Activated CD8-positive, alpha-beta T cell treated with anti-CD3 and anti-CD28 coated beads, Interleukin-2, amount 10 ng/mL, durations not matched to agents 7 days and 5 days (primary cell): ENCODE results near the gene SLC39A11. TPM values are rescaled to one million over a fixed set of nuclear protein-coding genes. Genes with fewer than 3 reads are reported as not detected.

ENCODE experiments used
- ATAC-seq: fragments of 150-1000 bp; cut with Tn5 transposase; one replicate; pipeline ENCODE4 v1.10.0; 2021; ENCODE audit warnings: moderate library complexity
- CTCF ChIA-PET: fragments of 350-600 bp; sonication (Branson Sonifier 250); formaldehyde crosslinking; loops from one replicate; lab custom pipeline; 2021; ENCODE audit warnings: antibody characterized with exemption; lab: Charles Lee
- POLR2A ChIA-PET: fragments of 350-600 bp; sonication (Branson Sonifier 250); formaldehyde crosslinking; loops from one replicate; lab custom pipeline; 2021; ENCODE audit warnings: antibody characterized with exemption; lab: Charles Lee
- DNase-seq: peaks from one replicate; pipeline ENCODE4 v3.0.0-alpha.2; 2020
- H3K27ac Mint-ChIP-seq: one replicate; pipeline ENCODE4 v1.8.0; 2021; ENCODE audit warnings: mild to moderate bottlenecking, mixed read lengths
- H3K27me3 Mint-ChIP-seq: one replicate; pipeline ENCODE4 v1.8.0; 2021; ENCODE audit warnings: low read depth, mixed read lengths
- H3K36me3 Mint-ChIP-seq: one replicate; pipeline ENCODE4 v1.8.0; 2021; ENCODE audit warnings: low read depth, mixed read lengths
- H3K4me1 Mint-ChIP-seq: one replicate; pipeline ENCODE4 v1.8.0; 2021; ENCODE audit warnings: low read depth, mixed read lengths
- H3K4me3 Mint-ChIP-seq: one replicate; pipeline ENCODE4 v1.8.0; 2021; ENCODE audit warnings: mild to moderate bottlenecking, mixed read lengths
- H3K9me3 Mint-ChIP-seq: one replicate; pipeline ENCODE4 v1.8.0; 2022; ENCODE audit warnings: mixed read lengths; ENCODE audit not compliant: insufficient read depth
- total RNA-seq, 2 experiments: library from RNA; stranded (reverse); gene quantifications; one replicate each; pipeline ENCODE4 v1.2.3, GENCODE V29; 2021

SLC39A11 gene
- total RNA-seq, 2 experiments from 2014 or later, result 20.2 to 20.5 TPM

DNA sequence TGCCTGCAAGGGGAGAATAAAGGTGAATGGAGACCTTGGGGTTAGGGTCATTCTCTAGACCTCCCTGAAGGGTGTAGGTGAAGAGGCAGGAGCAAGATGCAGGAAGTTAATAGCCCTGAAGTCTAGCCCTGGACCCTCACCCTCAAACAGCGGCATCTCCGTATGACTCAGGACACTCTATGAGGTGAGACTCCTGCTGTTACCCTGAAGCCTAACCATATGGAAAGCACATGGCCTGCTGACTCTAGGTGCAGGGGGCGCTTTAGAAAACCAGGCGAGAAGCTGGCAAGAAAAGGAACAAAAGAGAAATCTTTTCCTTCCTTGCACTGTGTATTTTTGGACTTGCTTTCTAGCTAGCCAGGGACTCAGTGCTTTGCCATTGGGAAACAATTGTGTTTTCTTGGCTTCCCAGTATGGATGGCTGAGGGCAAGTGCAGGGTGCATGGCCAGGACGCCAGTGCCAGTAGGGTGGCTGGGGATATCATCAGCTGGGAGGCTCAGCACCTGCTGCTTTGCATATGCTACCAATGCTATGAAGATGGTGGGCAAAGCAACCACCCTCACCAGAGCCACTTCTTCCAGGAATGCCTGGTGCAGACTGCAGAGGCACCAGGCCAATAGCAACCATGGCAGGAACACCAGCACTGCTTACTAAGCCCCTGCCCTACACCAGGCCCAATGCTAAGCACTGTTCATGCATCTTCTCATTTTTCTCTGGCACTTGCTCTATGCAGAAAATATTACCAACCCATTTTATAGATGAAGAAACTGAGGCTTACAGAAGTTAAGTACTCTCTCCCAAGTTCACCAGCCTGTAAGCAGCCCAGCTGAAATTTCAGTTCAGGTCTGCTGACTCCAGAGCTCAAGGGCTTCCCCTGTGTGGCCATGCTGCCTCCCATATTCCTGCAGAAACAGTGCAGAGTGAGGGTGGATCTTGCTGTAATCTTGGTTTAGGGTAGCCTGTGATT is 425.1 kb downstream of the SLC39A11 start:
- ATAC-seq (no peak), DNase-seq (no peak)
- ChIA-PET CTCF (interaction anchor here (1.0 to 1.4 kb wide), 2 partner anchors 7 to 60 kb away, joined by 3 to 5 read pairs; no protein-coding TSS in a partner anchor), POLR2A (no interaction called here)
- Mint-ChIP-seq H3K27me3 (no peaks in the 10 kb centered on the region), H3K4me1 (no peaks in the 10 kb centered on the region), H3K9me3 (no peaks in the 10 kb centered on the region), H3K4me3 (no peak overlapping the region), H3K27ac (no peak overlapping the region), H3K36me3 (no peaks in the 10 kb centered on the region)

DNA sequence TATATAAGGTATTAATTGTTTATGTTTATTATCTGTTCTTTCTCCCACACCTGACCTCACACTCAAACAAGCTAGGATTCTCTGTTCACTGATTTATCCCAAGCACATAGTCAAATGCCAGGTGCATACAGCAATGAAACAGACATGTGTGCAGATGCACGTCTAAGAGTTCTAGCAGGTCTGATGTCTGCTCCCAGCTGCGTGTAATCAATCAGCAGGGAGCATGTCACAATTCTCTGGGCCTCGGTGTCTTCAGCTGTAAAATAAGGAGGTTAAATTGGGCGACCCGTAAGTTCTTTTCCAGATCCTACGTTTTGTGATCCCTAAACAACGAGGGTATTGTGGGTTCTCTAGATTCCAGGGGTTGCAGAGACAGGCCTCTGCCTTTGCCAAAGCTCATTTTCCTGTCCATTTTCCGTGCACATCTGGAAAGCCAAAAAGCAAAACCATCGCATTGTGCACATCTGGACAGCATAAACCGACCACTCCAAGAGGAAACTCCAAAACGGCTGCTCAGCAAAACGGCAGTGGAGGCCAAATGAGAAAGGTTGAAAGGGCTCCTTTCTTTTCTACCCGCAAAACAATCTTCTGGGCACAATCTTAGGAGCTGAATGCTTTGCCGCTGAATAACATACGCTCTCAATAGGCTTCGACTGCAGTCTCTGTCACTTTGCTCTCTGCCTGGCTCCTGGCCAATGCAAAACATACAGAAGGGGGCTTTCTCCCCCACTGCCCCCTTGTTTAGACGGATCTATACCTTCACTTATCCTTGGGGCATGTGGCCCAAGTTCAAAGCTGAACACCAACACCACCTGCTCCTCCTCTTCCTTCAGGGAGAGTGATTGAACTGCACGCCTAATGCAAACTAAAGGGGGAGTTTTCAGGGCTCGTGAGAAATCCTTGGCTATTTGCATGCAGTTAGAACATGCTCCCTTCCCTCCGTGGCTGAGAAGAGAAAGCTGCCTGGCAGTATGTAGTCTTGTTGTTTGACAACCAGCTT is 426.3 kb downstream of the SLC39A11 start:
- H3K9me3 Mint-ChIP-seq, result no peaks in the 10 kb centered on the region
- CTCF ChIA-PET, result no interaction called here

DNA sequence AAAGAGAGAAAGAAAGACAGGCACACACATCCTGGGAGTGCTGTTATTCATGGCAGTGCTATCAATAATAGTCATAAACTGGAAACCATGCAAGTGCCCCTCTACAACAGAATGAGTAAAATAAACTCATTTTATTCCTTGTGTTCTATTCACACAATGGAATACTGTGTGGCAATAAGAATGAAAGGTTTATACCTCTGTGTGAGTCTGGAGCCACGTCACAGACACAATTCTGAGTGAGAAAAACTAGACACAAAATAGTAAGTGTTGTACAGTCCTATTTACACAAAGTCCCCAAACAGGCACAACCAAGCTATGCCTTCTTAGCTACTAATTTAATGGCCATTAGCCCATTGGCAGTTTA is 429.7 kb downstream of the SLC39A11 start:
- H3K4me3 Mint-ChIP-seq, result no peak overlapping the region
- ChIA-PET CTCF (no interaction called here), POLR2A (no interaction called here)
- no peaks in the 10 kb centered on the region for H3K36me3 Mint-ChIP-seq
- H3K27me3 Mint-ChIP-seq, result no peaks in the 10 kb centered on the region
- ATAC-seq (no peak), DNase-seq (no peak)
- H3K27ac Mint-ChIP-seq, result no peak overlapping the region
- no peaks in the 10 kb centered on the region for H3K4me1 Mint-ChIP-seq
- H3K9me3 Mint-ChIP-seq, result no peaks in the 10 kb centered on the region

More for the DNA sequence above, 426.3 kb downstream of the SLC39A11 start:
- Mint-ChIP-seq H3K27me3 (no peaks in the 10 kb centered on the region), H3K4me3 (no peak overlapping the region), H3K4me1 (no peaks in the 10 kb centered on the region), H3K36me3 (no peaks in the 10 kb centered on the region), H3K27ac (no peak overlapping the region)
- POLR2A ChIA-PET, result no interaction called here
- DNase-seq (no peak), ATAC-seq (no peak)

DNA sequence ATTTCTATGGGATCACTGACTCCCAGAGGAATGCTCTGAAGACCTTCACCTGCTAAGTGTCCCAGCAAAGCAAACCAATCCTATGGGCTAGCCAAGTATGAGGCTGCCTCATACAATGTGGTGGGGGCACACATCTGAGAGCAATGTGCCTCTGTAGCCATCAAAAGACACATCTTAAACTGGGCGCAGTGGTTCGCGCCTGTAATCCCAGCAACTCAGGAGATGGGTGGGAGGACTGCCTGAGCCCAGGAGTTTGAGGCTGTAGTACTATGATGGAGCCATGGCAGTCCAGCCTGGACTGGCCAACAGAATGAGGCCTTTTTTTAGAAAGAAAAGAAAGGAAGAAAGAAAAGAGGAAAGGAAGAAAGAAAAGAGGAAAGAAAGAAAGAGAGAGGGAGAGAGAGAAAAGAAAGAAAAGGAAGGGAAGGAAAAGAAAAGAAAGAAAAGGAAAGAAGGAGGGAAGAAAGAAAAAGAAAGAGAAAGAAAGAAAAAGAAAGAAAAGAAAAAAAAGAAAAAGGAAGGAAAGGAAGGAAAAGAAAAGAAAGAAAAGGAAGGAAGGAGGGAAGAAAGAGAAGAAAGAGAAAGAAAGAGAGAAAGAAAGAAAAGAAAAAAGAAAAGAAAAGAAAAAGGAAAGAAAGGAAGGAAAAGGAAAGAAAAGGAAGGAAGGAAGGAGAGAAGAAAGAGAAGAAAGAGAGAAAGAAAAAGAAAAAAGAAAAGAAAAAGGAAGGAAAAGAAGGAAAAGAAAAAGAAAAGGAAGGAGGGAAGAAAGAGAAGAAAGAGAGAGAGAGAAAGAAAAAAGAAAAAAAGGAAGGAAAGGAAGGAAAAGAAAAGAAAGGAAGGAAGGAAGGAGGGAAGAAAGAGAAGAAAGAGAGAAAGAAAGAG is 430.3 kb downstream of the SLC39A11 start:
- POLR2A ChIA-PET, result no interaction called here
- Mint-ChIP-seq H3K4me3 (no peak overlapping the region), H3K27ac (no peak overlapping the region), H3K27me3 (no peaks in the 10 kb centered on the region), H3K36me3 (no peaks in the 10 kb centered on the region), H3K9me3 (no peaks in the 10 kb centered on the region), H3K4me1 (no peaks in the 10 kb centered on the region)
- CTCF ChIA-PET, result no interaction called here
- DNase-seq, result no peak
- no peak for ATAC-seq

DNA sequence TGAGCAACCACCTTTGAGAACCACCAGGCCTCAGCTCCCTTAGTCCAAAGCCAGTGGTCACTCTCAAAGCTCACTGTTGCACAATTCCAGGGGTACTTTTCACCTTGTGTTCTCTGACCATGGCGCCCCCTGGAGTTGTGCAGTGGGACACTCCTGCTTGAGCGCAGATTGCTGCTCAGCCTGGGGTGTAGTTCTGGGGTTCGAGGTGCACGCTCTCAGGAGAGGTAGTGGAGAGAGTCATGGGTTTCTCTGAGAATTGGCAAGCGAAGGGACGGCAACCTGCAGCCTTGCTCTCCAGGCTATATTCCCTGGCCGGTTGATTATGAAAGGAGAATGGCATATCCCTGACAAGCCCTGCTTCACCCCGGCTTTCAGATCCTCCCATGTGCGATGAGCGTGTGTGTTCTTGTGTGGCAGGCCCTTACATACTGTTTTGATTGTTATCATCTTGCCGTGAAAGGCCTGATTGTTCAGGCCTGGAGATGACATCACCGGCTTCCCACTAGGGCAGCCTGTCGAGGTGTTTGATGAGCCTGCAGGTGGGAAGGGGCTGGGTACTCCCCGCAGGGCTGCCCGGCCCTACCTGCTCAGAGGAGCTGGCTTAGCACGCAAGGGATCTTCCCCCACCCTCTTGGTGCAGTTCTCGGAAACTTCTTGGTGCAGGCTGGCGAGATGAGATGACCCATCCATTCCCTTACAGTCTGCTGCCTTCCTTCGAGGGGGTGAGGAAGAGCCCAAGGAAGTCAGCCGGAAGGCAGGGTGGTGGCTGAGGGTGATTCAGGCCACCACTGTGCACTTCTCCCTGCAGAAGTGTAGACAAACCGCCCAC is 431.2 kb downstream of the SLC39A11 start:
- no peaks in the 10 kb centered on the region for H3K27me3 Mint-ChIP-seq
- POLR2A ChIA-PET, result no interaction called here
- no peak overlapping the region for H3K4me3 Mint-ChIP-seq
- DNase-seq (no peak), ATAC-seq (no peak)
- CTCF ChIA-PET, result interaction anchor here (0.8 to 1.3 kb wide), 2 partner anchors 66 to 69 kb away, joined by 3 read pairs; no protein-coding TSS in a partner anchor
- H3K9me3 Mint-ChIP-seq, result no peaks in the 10 kb centered on the region
- H3K4me1 Mint-ChIP-seq, result no peaks in the 10 kb centered on the region
- H3K27ac Mint-ChIP-seq, result no peak overlapping the region
- no peaks in the 10 kb centered on the region for H3K36me3 Mint-ChIP-seq

DNA sequence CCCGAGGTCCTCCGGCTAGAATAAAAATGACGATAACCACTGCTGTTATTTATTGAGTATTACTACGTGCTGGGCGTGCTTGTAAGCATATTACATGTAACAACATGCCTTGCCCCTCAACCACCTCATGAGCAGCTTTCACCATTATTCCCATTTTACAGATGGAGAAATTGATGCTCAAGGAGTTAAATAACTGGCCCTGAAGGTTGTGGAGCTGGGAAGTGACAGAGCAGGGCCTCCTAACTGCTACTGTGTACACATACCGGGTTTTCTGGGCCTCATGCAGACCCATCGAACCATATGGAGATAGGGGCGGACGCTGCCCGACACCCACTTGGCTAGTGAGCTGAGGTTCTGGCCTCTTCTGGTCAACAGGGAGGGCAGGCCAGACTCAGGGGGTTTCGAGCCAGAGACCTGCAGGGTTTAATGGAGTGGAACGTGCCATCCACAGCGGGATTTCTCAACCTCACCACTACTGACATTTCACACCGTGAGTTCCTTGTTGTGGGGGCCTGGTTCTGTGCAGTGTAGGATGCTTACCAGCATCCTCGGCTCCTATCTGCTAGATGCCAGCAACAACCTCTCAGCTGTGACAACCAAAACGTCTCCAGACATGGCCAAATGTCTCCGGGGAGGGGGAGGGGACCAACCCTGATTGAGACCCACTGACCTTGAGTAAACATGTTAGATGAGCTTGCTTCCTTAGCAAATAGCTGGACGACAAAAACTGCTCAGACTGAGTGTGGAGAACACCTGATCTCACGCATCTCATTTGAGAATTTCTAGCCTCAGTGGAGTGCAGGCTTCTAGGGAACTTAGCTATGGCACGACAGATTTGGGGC is 432.0 kb downstream of the SLC39A11 start:
- ATAC-seq (no peak), DNase-seq (no peak)
- POLR2A ChIA-PET, result no interaction called here
- Mint-ChIP-seq H3K4me3 (no peak overlapping the region), H3K4me1 (no peaks in the 10 kb centered on the region), H3K36me3 (no peaks in the 10 kb centered on the region), H3K27me3 (no peaks in the 10 kb centered on the region), H3K27ac (no peak overlapping the region), H3K9me3 (no peaks in the 10 kb centered on the region)
- CTCF ChIA-PET, result interaction anchor here (0.8 to 1.3 kb wide), 3 partner anchors 8 to 68 kb away, joined by 3 read pairs; no protein-coding TSS in a partner anchor

DNA sequence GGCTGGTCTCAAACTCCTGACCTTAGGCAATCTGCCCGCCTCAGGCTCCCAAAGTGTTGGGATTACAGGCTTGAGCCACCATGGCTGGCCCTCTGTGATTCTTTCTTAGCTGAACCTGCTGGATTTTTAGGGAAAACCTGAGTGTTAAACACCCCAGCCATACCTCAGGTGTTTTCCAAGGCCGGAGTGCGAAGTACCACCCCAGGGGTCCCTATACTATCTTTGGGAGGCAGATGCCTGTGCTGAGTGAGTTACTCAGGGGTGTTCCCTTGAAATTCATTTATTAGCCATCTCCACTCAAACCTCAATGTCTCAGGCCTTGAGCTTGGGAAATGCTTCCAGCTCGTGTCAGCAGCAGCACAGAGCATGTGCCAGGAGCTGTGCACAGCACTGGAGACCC is 432.7 kb downstream of the SLC39A11 start:
- no peak overlapping the region for H3K27ac Mint-ChIP-seq

DNA sequence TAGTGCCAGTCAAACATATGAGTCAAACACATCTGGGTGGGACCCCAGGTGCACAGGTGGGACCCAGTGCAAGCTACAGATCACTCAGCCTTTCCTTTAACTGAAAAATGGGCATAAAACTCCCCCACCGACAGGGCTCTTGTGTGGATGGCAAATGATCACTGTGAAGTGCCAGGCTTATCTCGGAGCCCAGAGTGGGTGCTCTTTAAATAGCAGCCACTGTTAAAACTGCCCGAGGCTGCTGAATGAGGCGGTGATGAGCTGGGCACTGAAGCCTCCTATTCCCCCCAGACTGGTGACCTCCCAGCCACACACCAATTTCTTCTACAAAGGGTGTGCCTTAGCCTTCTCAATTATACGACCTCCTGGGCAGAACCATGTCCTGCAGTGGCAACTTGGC is 433.8 kb downstream of the SLC39A11 start:
- Mint-ChIP-seq H3K36me3 (no peaks in the 10 kb centered on the region), H3K4me3 (no peak overlapping the region), H3K27me3 (no peaks in the 10 kb centered on the region), H3K4me1 (no peaks in the 10 kb centered on the region), H3K9me3 (no peaks in the 10 kb centered on the region), H3K27ac (no peak overlapping the region)
- POLR2A ChIA-PET, result no interaction called here
- DNase-seq (no peak), ATAC-seq (no peak)
- CTCF ChIA-PET, result no interaction called here

More for the DNA sequence above, 432.7 kb downstream of the SLC39A11 start:
- POLR2A ChIA-PET, result no interaction called here
- CTCF ChIA-PET, result interaction anchor here (0.8 to 1.3 kb wide), 3 partner anchors 8 to 68 kb away, joined by 3 read pairs; no protein-coding TSS in a partner anchor
- no peaks in the 10 kb centered on the region for H3K9me3 Mint-ChIP-seq
- no peaks in the 10 kb centered on the region for H3K4me1 Mint-ChIP-seq
- no peaks in the 10 kb centered on the region for H3K27me3 Mint-ChIP-seq
- DNase-seq (no peak), ATAC-seq (no peak)
- no peaks in the 10 kb centered on the region for H3K36me3 Mint-ChIP-seq
- H3K4me3 Mint-ChIP-seq, result no peak overlapping the region

DNA sequence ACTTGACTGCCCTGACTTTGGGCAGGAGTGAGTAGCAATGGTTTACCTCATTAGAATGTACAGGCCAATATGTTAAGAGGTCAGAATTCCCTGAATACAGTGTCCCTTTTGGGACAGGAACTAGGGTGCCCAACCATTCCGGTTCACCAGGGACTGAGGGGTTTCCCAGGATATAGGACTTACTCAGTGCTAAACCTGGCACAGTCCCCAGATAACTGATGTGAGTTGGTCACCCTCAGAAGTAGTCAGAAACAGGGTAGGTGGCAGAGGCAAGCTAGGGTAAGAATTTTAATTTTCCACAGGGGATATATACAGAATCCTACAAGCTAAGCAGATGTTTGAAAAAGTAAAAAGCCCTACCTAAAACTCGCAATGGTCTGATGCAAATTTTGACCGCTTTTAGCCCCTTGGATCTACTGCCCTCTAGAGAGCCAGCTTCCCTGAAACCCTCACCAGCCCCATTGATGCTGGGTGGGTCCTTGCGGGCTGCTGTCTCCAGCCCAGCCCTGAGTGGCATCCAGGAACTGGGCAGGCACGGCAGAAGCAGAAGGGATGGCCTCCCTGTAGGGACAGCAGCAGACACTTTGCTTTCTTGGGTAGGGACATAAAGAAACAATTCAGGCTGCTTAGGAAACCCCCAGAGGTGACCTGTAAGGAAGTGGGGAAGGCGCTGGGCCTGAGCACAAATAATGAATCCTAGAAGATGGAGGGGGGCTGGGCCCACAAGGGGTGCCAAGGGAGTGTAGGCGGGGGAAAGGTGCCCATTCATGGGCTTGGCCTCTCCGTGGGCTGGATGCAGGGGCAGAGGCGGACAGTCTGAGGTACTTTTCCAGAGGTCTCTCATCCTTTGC is 434.8 kb downstream of the SLC39A11 start:
- POLR2A ChIA-PET, result no interaction called here
- Mint-ChIP-seq H3K4me1 (no peaks in the 10 kb centered on the region), H3K9me3 (no peaks in the 10 kb centered on the region), H3K27me3 (no peaks in the 10 kb centered on the region), H3K27ac (no peak overlapping the region), H3K36me3 (no peaks in the 10 kb centered on the region), H3K4me3 (no peak overlapping the region)
- CTCF ChIA-PET, result no interaction called here
- ATAC-seq, result no peak
- no peak for DNase-seq
